A549 (cell line): ENCODE data around the gene AIRE. TPM values are rescaled to one million over a fixed set of nuclear protein-coding genes. Genes with fewer than 3 reads are reported as not detected.

ENCODE experiments used
- ATAC-seq, 2 experiments: fragments of 200-7000 bp in 1 of 2; fragments of >200 bp in 1 of 2; cut with Nextera tagmentation in 1 of 2; cut with Tn5 transposase in 1 of 2; 3 replicates each; pipeline versions ENCODE4 v1.8.0 to v1.9.1; 2018 to 2020; ENCODE audit warnings: mild to moderate bottlenecking in 1 of 2, moderate library complexity in 1 of 2
- CTCF ChIA-PET: fragments of 300-600 bp; sonication (Branson Sonifier 250); formaldehyde crosslinking; extraction: SDS; loops from one replicate; lab custom pipeline; 2021; ENCODE audit warnings: antibody characterized with exemption, inconsistent platforms; lab: Yijun Ruan, JAX
- POLR2A ChIA-PET: fragments of 350-600 bp; formaldehyde crosslinking; extraction: SDS; loops from one replicate; lab custom pipeline; 2021; ENCODE audit warnings: antibody characterized with exemption, inconsistent platforms; lab: Yijun Ruan, JAX
- DNase-seq, 2 experiments: peaks; one replicate each; pipeline versions ENCODE4 v3.0.0 to v3.0.0-alpha.2; 2011 to 2016; ENCODE audit warnings: low read depth in 1 of 2, low spot score in 1 of 2
- FAIRE-seq: peaks from 2 replicates; lab custom pipeline; 2011; peaks lifted over from hg19 to GRCh38; lab: Jason Lieb, UNC
- H3K27ac ChIP-seq, 2 experiments: fragments of >200 bp; sonication (Bioruptor Twin); formaldehyde crosslinking; 3 replicates each; pipeline ENCODE4 v1.5.1; 2016 to 2017
- H3K4me1 ChIP-seq: fragments of >200 bp; sonication (Bioruptor Twin); formaldehyde crosslinking; 3 replicates; pipeline ENCODE4 v1.6.1; 2016
- H3K4me2 ChIP-seq: fragments of >200 bp; sonication (Bioruptor Twin); formaldehyde crosslinking; 3 replicates; pipeline ENCODE4 v1.6.1; 2016
- H3K4me3 ChIP-seq: fragments of >200 bp; sonication (Bioruptor Twin); formaldehyde crosslinking; 3 replicates; pipeline ENCODE4 v1.5.1; 2016
- H3K9me3 ChIP-seq: fragments of >200 bp; sonication (Bioruptor Twin); formaldehyde crosslinking; 3 replicates; pipeline ENCODE4 v1.6.1; 2016
- BCL3 ChIP-seq: fragments of >200 bp; sonication (Bioruptor Twin); formaldehyde crosslinking; IDR thresholded peaks from 3 replicates; pipeline ENCODE4 v1.6.1; 2016
- CHD2 ChIP-seq: fragments of 150-350 bp; IDR thresholded peaks from 2 replicates; pipeline ENCODE4 v1.6.1; 2014; ENCODE audit warnings: low read length; ENCODE audit not compliant: partially characterized antibody
- EHMT2 ChIP-seq: fragments of 200-600 bp; sonication (generic); IDR thresholded peaks from 2 replicates; pipeline ENCODE4 v1.6.1; 2016; ENCODE audit warnings: antibody characterized with exemption, low read depth, mild to moderate bottlenecking, moderate library complexity
- EP300 ChIP-seq, 2 experiments: fragments of >200 bp; sonication (Bioruptor Twin); formaldehyde crosslinking; IDR thresholded peaks; 2 replicates in 1 of 2; 3 replicates in 1 of 2; pipeline ENCODE4 v1.6.1; 2016 to 2017
- ESRRA ChIP-seq: fragments of 150-350 bp; IDR thresholded peaks from 2 replicates; pipeline ENCODE4 v1.6.1; 2014; ENCODE audit warnings: mild to moderate bottlenecking, low read length, borderline replicate concordance
- FOSL2 ChIP-seq, 2 experiments: fragments of 450-650 bp in 1 of 2; fragments of >200 bp in 1 of 2; sonication (Bioruptor Twin) in 1 of 2; formaldehyde crosslinking; IDR thresholded peaks; 2 replicates each; pipeline versions ENCODE4 v1.5.0 to v1.6.1; 2016 to 2020; ENCODE audit warnings: mild to moderate bottlenecking in 1 of 2, moderate library complexity in 1 of 2
- FOXS1 ChIP-seq: fragments of 250-450 bp; sonication (Bioruptor Pico); IDR thresholded peaks from 2 replicates; pipeline ENCODE4 v1.5.0; 2020; ENCODE audit warnings: mild to moderate bottlenecking, moderate library complexity
- GATA3 ChIP-seq: IDR thresholded peaks from 2 replicates; pipeline ENCODE4 v1.6.1; 2012; ENCODE audit warnings: borderline replicate concordance
- HMGXB4 ChIP-seq: fragments of 250-450 bp; sonication (Bioruptor Pico); IDR thresholded peaks from 2 replicates; pipeline ENCODE4 v1.5.0; 2021; ENCODE audit warnings: mild to moderate bottlenecking, moderate library complexity, borderline replicate concordance
- HOXA7 ChIP-seq: fragments of 250-450 bp; sonication (Bioruptor Pico); IDR thresholded peaks from 2 replicates; pipeline ENCODE4 v1.5.0; 2020; ENCODE audit warnings: mild to moderate bottlenecking, moderate library complexity
- KDM1A ChIP-seq: fragments of 200-600 bp; sonication (generic); IDR thresholded peaks from 2 replicates; pipeline ENCODE4 v1.6.1; 2016; ENCODE audit warnings: low read depth, mild to moderate bottlenecking
- KDM5A ChIP-seq: fragments of 200-600 bp; sonication (generic); IDR thresholded peaks from 2 replicates; pipeline ENCODE4 v1.6.1; 2016; ENCODE audit warnings: antibody characterized with exemption, mild to moderate bottlenecking
- MAZ ChIP-seq: fragments of 150-350 bp; IDR thresholded peaks from 2 replicates; pipeline ENCODE4 v1.6.1; 2014; ENCODE audit warnings: antibody characterized with exemption, low read depth, low read length, borderline replicate concordance
- MYC ChIP-seq: IDR thresholded peaks from 2 replicates; pipeline ENCODE4 v1.6.1; 2012; ENCODE audit warnings: mild to moderate bottlenecking, inconsistent platforms, low read length, improper control_type of control experiment, borderline replicate concordance
- NR3C1 ChIP-seq: fragments of >200 bp; sonication (Bioruptor Twin); formaldehyde crosslinking; IDR thresholded peaks from 3 replicates; pipeline ENCODE4 v1.6.1; 2017
- PHF8 ChIP-seq: fragments of 200-600 bp; sonication (generic); IDR thresholded peaks from 2 replicates; pipeline ENCODE4 v1.6.1; 2016; ENCODE audit warnings: low read depth, mild to moderate bottlenecking, antibody characterized with exemption, moderate library complexity, borderline replicate concordance
- POLR2A ChIP-seq: IDR thresholded peaks from 2 replicates; pipeline ENCODE4 v1.6.1; 2012; ENCODE audit warnings: mild to moderate bottlenecking, low read length
- POLR2AphosphoS2 ChIP-seq: conservative IDR thresholded peaks from 2 replicates; pipeline ENCODE4 v1.6.1; 2012; ENCODE audit warnings: low read length, improper control_type of control experiment, inconsistent platforms
- RAD21 ChIP-seq, 2 experiments: fragments of >200 bp in 1 of 2; sonication (Bioruptor Twin) in 1 of 2; formaldehyde crosslinking in 1 of 2; IDR thresholded peaks in 1 of 2; conservative IDR thresholded peaks in 1 of 2; 2 replicates in 1 of 2; 3 replicates in 1 of 2; pipeline ENCODE4 v1.6.1; 2012 to 2018; ENCODE audit warnings: inconsistent platforms in 1 of 2
- RARB ChIP-seq: fragments of 250-450 bp; sonication (Bioruptor Pico); IDR thresholded peaks from 2 replicates; pipeline ENCODE4 v1.8.0; 2021; ENCODE audit warnings: mild to moderate bottlenecking, moderate library complexity
- RCOR1 ChIP-seq: fragments of 150-350 bp; IDR thresholded peaks from 2 replicates; pipeline ENCODE4 v1.6.1; 2014; ENCODE audit warnings: antibody characterized with exemption, low read length, low read depth
- REST ChIP-seq: fragments of 200-600 bp; sonication (generic); IDR thresholded peaks from 2 replicates; pipeline ENCODE4 v1.6.1; 2016; ENCODE audit warnings: antibody characterized with exemption, mild to moderate bottlenecking, moderate library complexity
- RFX5 ChIP-seq: fragments of 450-650 bp; IDR thresholded peaks from 2 replicates; pipeline ENCODE4 v1.7.1; 2014; ENCODE audit warnings: antibody characterized with exemption, mild to moderate bottlenecking, moderate library complexity
- SMC3 ChIP-seq: fragments of >200 bp; sonication (Bioruptor Twin); formaldehyde crosslinking; IDR thresholded peaks from 3 replicates; pipeline ENCODE4 v1.6.1; 2018; ENCODE audit warnings: inconsistent platforms
- SREBF2 ChIP-seq: fragments of 450-650 bp; IDR thresholded peaks from 2 replicates; pipeline ENCODE4 v1.6.1; 2014; ENCODE audit warnings: mild to moderate bottlenecking, moderate library complexity
- TP53 ChIP-seq: fragments of 250-450 bp; sonication (Bioruptor Pico); IDR thresholded peaks from 2 replicates; pipeline ENCODE4 v1.5.0; 2021; ENCODE audit warnings: mild to moderate bottlenecking, moderate library complexity
- ZC3H11A ChIP-seq: fragments of 450-650 bp; IDR thresholded peaks from 2 replicates; pipeline ENCODE4 v1.6.1; 2014; ENCODE audit warnings: antibody characterized with exemption, mild to moderate bottlenecking
- ZFP36 ChIP-seq: fragments of 450-650 bp; IDR thresholded peaks from 2 replicates; pipeline ENCODE4 v1.6.1; 2014; ENCODE audit warnings: borderline replicate concordance; ENCODE audit not compliant: partially characterized antibody
- ZNF302 ChIP-seq: fragments of 250-450 bp; sonication (Bioruptor Pico); IDR thresholded peaks from 2 replicates; pipeline ENCODE4 v1.9.0; 2021; ENCODE audit warnings: inconsistent platforms, mild to moderate bottlenecking, moderate library complexity
- WGBS: methylation state at CpG from one replicate; pipeline ENCODE4 v1.1.6; 2017; ENCODE audit errors: missing lambda C conversion rate; 5-methylcytosine and 5-hydroxymethylcytosine counted together
- polyA plus RNA-seq, 4 experiments: library from polyadenylated mRNA; depleted of rRNA in 3 of 4; stranded (reverse); fragments of >200 nt; fragmentation: RNase III in 1 of 4; extraction: RNeasy Plus Mini Kit Qiagen cat#74134 plus additional on column Dnase treatment in 1 of 4; gene quantifications; 2 replicates in 3 of 4; 3 replicates in 1 of 4; pipeline ENCODE4 v1.2.3, GENCODE V29; 2011 to 2017
- TF ChIP-seq, protein P1 (sequence below): IDR thresholded peaks from 2 replicates; pipeline ENCODE4 v1.6.1; 2012; ENCODE audit warnings: low read depth, borderline replicate concordance
- TF ChIP-seq, protein P2 (sequence below): IDR thresholded peaks from 2 replicates; pipeline ENCODE4 v1.6.1; 2012

AIRE gene
- polyA plus RNA-seq, 2 of the 4 experiments (the other 2 are of a cell fraction) = not detected

DNA sequence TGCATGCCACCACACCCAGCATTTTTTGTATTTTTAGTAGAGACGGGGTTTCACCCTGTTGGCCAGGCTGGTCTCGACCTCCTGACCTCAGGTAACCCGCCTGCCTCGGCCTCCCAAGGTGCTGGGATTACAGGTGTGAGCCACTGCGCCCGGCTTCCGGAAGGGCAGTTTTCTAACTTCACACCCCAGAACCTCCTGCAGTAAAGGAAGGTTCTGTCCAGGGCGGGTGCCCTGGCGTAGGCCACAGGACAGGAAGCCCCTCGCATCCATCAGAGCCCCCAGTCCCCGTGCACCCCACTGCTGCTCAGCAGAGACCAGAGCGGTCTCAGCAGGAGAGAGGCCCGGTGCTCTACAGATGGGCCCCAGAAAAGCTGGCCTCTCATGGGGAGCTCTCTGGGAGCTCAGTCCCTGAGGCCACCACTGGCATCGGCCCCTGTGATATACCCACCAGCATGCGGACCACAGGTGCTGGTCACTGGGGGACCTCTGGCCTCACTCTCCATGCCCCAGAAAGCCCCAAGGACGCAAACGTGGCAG is 19.9 kb upstream of the AIRE start:
- 74% methylated on average over 6 of the region's 17 CpGs for WGBS
- ATAC-seq = no peak

GRCh38 chr21:44267655-44268142 is 18.0 kb upstream of the AIRE start:
- H3K4me1 ChIP-seq = no peaks in the 10 kb centered on the region
- CTCF ChIA-PET = interaction anchor here (0.5 to 1.1 kb wide), 3 partner anchors 8 to 30 kb away, joined by 3 to 5 read pairs (median 3); no protein-coding TSS in a partner anchor

More for the DNA sequence above, 19.9 kb upstream of the AIRE start:
- ChIA-PET POLR2A (no interaction called here), CTCF (no interaction called here)
- DNase-seq = no peak
- Histone ChIP-seq H3K9me3 (no peaks in the 10 kb centered on the region), H3K4me1 (no peaks in the 10 kb centered on the region), H3K4me2 (no peak overlapping the region), H3K27ac (no peak overlapping the region), H3K4me3 (no peak overlapping the region)
- no peak for FAIRE-seq
- TF ChIP-seq FOSL2 (IDR thresholded peaks at IDR 0.05) (no peak), FOSL2 (CRISPR knock-in tag; IDR thresholded peaks at IDR 0.05) (no peak), ZNF302 (CRISPR knock-in tag) (no peak), ESRRA (no peak), HMGXB4 (CRISPR knock-in tag) (no peak), KDM1A (no peak), EHMT2 (no peak), MYC (no peak), GATA3 (no peak)

GRCh38 chr21:44269090-44269489 is 16.6 kb upstream of the AIRE start:
- no peak for ATAC-seq
- FAIRE-seq = no peak
- ChIA-PET POLR2A (no interaction called here), CTCF (no interaction called here)
- Histone ChIP-seq H3K4me3 (no peak overlapping the region), H3K4me2 (no peak overlapping the region), H3K4me1 (no peaks in the 10 kb centered on the region), H3K27ac (no peak overlapping the region), H3K9me3 (no peaks in the 10 kb centered on the region)
- no peak for DNase-seq
- WGBS = 63% methylated on average over 8 of the region's 8 CpGs
- TF ChIP-seq RAD21 (conservative IDR thresholded peaks at IDR 0.05 in 1 of 2, IDR thresholded peaks at IDR 0.05 in 1 of 2) (no peak), CHD2 (no peak), REST (no peak), EP300 (IDR thresholded peaks at IDR 0.05) (no peak), RARB (no peak), RFX5 (no peak), BCL3 (no peak), SMC3 (no peak), MAZ (no peak), KDM5A (no peak), TP53 (CRISPR knock-in tag) (no peak), PHF8 (no peak)
- TF ChIP-seq, protein P1, sequence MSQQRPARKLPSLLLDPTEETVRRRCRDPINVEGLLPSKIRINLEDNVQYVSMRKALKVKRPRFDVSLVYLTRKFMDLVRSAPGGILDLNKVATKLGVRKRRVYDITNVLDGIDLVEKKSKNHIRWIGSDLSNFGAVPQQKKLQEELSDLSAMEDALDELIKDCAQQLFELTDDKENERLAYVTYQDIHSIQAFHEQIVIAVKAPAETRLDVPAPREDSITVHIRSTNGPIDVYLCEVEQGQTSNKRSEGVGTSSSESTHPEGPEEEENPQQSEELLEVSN = no peak

More at GRCh38 chr21:44267655-44268142, 18.0 kb upstream of the AIRE start:
- ATAC-seq (peak in 1 of 2 experiments; percentile 50; a peak in 2 of 6 replicates), FAIRE-seq (no peak), DNase-seq (no peak)
- POLR2A ChIA-PET = no interaction called here
- WGBS = 62% methylated on average over 17 of the region's 19 CpGs
- Histone ChIP-seq H3K9me3 (no peaks in the 10 kb centered on the region), H3K4me3 (no peak overlapping the region), H3K4me2 (no peak overlapping the region), H3K27ac (no peak overlapping the region)
- TF ChIP-seq PHF8 (no peak), HOXA7 (CRISPR knock-in tag) (no peak), SREBF2 (no peak), POLR2AphosphoS2 (no peak), RCOR1 (no peak), ZFP36 (no peak), GATA3 (no peak), EP300 (IDR thresholded peaks at IDR 0.05) (no peak), ZC3H11A (no peak), RFX5 (no peak), CHD2 (no peak), POLR2A (no peak), NR3C1 (no peak), FOXS1 (CRISPR knock-in tag) (no peak)
- TF ChIP-seq, protein P2, sequence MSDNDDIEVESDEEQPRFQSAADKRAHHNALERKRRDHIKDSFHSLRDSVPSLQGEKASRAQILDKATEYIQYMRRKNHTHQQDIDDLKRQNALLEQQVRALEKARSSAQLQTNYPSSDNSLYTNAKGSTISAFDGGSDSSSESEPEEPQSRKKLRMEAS = no peak
